Measurements from ENCODE around the gene SIGLEC7.
"Not testable (repeated sequence)": the region's sequence is repeated elsewhere in the genome, so short reads cannot be mapped to it uniquely, and the experiment has no call there.

The SIGLEC7 gene

DNA sequence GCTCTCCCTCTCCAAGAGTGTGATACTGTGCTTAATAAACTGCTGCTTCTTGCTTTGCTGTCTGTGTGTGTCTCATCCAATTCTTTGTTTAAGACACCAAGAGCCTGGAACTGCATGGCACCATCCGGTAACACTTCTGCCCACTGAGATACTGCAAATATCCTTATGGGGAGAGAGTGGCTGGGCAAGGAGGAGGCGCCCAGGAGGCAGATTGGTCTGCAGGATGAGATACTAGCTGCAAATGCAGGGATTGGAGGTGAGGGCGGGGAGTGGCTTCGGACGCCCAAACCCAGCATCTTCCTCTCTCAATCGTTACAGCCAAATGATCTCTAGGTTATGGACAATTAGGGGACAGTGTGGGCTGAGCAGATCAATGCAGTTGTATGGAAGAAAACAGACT is 1.7 kb upstream of the SIGLEC7 start:
- no peak for DNase-seq

DNA sequence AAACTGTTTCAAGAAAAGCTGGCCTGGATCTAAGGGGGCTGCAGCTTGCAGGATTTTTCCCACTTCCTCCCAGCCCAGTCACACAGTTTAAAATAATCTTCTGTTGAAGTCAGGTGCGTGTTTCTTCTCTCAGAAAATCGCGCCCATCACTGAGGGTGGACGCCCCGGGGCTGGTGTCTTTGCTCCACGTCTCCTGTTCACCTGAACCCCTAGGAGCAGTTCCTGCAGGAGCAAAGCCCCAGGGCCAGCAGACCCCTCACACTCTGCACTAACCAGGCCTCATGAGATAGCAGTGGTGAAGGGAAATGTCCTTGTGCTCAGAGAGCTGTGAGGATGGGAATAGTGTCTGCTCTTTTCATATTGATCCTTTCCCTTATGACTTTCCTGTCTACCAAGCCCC is 920 bp upstream of the SIGLEC7 start:
- no peak for DNase-seq

DNA sequence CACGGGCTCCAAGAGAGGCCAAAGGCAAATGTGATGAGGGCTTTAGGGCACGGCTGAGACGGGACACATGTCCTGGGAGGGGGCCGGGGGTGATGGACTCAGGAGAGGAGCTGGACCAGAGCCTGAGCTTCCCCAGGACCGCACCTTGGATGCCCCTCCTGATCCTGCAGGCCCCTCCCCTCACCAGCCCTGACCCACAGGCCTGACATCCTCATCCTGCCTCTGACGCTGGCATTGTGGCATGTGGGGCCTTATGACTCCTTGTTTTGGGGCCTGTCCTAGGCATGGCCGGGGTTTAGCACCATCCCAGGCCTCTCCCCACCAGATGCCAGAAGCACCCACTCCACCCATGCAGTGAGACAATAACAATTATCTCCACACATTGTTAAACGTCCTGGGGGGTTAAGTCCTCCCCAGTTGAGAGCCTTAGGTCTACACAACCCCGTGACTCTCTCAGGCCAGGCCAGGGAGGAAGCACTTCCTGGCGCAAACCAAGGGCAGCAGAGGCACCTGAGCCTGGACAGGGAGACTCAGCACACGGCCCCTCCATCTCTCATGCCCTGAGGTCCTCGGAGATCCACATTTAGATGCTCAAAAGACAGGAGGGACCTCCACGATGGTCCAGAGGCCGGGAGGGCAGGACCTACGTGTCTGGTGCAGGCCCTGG is 841 bp downstream of the SIGLEC7 start:
- DNase-seq, result not testable (repeated sequence)

DNA sequence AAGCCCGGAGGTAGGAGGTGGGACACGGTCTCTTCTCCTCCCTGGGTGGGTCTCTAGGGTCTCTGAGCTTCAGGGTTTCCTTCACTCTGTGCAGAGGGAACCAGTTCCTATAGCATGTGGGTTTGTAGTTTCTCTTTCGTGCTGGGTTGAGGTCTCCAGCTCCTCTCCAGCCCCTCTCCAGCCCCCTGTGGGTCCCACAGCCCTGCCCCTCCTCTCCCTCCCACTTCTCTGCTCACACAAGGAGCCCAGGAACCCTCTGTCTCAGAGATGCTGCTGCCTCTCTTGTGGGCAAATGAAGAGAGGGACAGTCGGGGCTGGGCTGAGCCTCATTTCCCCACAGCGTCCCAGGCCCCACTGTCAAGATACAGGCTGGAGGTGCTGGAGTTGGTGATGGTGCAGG is 1.4 kb downstream of the SIGLEC7 start:
- no peak for DNase-seq

DNA sequence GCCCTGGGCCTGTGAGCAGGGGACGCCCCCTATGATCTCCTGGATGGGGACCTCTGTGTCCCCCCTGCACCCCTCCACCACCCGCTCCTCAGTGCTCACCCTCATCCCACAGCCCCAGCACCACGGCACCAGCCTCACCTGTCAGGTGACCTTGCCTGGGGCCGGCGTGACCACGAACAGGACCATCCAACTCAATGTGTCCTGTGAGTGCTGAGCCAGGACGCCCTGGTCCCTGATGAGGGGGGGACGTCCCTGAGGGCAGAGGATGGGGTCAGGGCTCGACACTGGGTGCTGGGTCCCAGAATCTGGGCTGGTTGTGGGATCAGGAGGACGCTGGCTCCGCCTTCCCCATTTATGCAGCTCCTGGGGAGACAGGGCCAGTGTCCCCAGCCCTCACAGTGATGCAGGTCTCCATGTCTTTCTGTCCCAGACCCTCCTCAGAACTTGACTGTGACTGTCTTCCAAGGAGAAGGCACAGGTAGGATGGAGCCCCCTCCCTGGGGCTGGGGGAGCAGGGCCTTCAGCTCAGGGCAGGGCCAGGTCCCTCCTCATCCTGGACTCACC is 2.5 kb downstream of the SIGLEC7 start:
- DNase-seq, result no peak

DNA sequence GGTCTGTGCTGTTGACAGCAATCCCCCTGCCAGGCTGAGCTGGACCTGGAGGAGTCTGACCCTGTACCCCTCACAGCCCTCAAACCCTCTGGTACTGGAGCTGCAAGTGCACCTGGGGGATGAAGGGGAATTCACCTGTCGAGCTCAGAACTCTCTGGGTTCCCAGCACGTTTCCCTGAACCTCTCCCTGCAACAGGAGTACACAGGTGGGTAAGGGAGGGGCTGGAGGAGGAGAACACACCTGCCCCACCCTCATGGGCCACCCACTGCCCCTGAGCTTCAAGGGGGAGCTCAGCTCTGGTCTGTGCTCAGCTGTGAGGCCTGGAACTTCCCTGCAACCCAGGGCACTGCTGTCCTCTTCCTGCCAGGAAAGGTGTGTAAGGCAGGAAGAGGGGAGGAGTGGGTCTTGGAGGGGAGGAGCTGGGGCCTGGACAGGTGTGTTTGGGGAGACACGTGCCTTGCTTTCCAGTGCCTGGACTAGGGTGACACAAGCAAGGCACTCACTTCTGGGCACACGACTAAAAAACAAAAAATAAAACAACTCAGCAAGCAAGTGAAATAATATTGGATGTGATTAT is 3.9 kb downstream of the SIGLEC7 start:
- DNase-seq, result no peak

DNA sequence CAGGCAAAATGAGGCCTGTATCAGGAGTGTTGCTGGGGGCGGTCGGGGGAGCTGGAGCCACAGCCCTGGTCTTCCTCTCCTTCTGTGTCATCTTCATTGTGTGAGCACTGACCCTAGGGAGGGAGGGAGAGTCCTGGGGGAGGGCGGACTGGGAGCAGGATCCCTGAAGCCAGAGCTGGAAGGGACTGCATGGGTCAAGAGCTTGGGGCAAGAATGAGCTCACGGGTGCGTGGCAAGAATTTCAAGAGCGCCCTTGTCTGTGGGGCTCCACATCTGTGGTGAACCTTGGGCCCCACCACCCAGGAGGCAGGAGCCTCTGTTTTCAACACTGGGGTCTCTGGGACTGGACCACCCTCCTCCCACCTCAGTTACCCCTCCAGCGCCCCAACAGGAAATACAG is 4.7 kb downstream of the SIGLEC7 start:
- DNase-seq, result no peak

DNA sequence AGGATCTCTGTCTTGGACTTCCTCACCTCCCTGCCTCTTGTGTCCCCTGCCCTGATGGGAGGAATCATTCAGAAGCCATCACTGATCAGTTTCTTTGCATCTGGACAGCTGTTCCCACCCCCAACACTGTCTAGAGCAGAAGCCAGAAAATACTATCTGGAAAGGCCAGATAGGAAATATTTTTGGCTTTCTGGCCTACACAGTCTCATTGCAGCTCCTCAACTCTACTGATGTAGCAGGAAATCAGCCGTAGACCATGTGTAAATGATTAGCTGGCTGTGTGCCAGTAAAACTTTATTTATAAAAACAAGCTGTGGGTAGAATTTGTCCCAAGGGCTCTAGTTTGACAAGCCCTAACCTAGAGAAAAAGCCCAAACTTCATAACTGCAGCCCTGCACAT is 5.6 kb downstream of the SIGLEC7 start:
- DNase-seq, result no peak

DNA sequence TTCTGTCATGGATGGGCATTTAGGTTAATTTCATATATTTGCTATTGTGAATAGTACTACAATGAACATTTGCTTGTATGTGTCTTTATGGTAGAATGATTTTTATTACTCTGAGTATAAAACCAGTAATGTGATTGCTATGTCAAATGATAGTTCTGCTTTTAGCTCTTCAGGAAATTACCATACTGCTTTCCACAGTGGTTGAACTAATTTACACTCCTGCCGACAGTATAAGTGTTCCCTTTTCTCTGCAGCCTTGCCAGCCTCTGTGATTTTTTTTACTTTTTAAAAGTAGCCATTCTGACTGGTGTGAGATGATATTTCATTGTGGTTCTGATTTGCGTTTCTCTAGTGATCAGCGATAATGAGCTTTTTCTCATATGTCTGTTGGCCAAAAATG is 6.5 kb downstream of the SIGLEC7 start:
- no peak for DNase-seq

DNA sequence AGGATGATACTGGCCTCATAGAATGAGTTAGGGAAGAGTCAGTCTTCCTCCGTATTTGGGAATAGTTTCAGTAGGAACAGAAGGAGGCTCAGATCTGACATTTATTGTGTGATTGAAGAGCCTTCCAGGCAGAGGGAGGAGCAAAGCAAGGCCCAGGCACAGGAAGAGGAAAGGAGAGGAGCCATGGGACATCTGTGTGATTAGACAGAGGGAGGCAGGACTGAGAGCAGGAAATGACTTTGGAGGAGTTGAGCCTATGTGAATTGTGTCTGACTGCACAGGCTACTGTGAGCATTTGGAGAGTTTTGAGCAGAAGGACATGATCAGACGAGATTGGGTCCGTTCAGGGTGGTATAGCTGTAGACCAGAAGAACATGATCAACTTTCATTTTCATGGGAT is 8.5 kb downstream of the SIGLEC7 start:
- no peak for DNase-seq

DNA sequence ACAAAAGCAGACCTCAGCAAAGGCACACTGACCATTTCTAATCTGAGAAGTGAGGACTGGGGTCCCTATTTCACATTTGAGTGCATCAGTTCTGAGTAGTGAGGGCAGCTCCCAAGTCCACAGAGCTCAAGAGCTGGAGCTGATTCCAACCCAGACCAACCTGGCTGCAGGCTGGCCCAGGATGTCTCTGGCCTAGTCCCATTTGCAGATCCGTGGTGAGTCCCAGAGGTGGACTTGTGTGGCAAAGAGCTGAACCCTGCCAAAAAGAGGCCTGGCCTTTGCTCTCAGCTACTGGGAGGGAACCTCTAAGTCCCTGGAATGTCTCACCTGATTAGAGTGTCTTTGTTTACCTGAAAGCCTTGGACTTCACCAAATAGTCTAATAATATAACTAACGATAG is 14.6 kb downstream of the SIGLEC7 start:
- DNase-seq, result no peak

DNA sequence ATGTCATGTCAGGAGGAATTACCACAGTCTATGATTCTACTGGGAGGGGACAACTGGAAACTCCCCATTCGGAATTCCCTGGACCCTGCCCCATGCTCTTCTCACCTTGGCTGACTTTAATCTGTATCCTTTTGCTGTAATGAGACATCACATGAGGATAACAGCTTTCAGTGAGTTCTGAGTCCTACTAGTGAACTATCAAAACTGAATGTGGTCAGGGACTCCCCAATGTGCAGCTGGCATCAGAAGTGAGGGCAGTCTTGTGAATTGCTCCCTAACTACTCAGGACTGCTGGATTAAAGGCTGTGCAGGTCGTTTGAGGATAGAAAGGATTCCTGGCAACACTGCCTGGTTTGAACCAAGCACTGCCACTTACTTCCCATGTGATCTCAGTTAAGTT is 15.2 kb downstream of the SIGLEC7 start:
- DNase-seq, result no peak

DNA sequence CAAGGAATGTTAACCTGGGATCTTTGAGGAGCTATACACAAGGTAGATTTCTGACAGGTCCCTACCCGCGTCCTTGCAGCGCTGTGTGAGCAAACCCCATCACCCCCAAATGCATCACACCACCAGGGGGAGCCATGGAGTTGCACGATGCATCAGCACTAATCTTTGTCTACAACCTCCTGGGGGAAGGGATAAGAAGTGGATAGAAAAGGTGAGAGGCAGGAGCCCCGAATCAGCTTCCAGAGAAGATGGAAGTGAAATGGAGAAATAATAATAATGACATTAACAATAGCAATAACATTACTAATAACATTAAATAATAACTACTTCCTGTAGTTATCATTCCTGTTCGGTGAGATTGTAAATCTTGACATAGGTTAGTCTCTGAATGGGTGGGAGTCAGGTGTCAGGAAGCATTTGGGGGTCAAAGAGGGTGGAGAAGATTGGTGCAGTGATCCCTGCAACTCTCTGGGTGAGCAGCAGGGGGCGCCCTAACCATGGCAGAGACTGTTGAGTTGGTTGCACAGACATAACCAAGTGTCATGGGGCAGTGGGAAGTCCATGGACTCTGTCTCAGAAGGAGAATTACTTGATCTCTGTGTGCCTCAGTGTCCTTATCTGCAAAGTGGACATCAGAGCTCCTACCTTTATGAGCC is 16.5 kb downstream of the SIGLEC7 start:
- peak; percentile 71 for DNase-seq

DNA sequence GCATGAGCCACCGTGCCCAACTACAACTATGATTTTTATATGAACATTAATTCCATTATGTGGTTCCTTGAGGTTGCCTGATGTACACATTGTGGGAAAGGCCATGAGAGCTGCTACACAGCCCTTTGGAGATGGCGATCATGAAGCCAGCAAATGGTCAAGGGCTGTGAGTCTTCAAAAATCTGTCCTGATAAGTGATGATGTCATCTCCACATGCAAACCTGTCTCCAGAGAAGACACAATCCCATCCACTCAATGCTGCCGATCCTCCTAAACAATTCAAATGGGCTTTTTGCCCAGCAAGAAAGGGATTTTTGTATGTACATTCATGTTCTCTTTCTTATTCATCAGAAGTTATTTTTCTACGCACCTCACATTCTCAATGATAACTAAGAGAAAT is 17.6 kb downstream of the SIGLEC7 start:
- no peak for DNase-seq

DNA sequence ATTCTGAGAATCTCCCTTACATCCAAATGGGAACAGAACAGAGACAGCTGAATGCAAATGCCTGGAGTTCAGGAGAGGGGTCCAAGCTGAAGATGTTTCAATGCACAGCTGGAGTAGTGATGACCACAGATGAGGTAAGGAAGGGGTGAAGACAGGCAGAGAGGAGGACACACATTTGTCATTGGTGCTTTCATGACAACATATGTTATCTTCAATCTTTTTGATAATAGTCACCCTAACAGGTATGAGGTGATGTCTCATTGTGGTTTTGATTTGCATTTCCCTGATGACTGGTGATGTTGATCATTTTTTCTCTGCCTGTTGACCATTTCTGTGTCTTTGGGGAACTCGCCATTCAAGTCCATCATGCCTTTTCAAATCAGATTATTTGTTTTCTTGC is 19.2 kb downstream of the SIGLEC7 start:
- DNase-seq, result no peak

DNA sequence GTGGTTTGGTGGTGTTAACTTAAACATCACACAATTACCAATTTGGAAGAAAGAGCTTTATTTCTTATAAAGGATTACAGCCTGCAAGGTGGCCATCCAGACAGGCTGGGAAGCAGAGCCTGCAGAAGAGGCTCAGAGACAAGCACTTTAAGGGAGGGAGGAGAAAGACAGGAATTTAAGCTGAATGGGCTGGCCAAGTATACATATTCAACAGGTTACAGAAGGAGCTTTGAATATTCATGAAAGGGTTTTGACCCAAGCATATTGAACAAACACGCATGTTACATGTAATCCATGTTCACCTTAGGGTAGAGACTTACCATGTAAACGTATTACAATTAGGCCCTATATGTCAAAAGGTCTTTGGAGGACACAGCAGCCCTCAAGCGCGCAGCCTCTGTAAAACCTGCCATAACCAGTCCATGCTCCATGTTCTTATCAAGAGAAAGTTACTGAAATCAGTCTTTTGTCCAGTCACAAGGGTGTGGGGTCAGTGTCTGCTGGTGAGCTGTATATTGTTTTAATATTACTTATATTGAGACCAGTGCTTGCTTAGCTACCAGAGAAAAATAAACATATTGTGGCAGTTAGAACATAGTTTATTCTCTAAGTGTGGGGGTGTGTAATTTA is 19.9 kb downstream of the SIGLEC7 start:
- no peak for DNase-seq

DNA sequence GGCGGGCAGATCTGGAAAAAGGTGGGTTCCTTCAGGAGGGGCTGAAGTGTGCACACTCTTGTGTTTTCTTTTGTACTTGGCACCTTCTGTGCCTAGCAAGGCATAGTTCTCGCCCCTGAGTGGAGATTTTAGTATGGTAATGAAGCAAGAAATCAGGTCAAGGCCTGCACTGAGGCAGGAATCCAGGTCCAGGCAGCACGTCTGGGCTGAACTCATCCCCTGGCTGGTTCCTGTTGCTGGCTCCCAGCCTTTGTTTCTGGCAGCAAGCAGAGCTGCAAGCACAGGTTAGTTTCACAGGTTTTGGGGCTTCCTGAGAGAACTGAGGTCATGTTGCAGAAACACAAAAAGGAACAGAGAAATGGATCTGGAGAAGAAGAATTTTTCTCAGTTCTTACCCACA is 21.2 kb downstream of the SIGLEC7 start:
- no peak for DNase-seq

DNA sequence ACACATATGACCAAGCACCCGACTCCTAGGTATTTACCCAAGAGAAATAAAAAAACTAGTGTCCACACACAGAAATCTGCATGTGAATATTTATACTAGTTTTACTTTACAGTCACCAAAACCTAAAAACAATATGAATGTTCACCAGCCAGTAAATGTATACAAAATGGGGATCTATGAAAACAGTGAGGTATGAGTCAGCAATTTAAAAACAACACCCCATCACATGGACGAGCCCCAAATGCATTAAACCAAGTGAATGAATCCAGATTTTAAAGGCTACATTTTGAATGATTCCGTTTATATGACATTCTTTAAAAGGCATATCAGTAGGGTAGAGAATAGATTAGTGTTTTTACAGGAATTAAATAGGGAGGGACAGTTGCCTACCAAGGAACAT is 22.1 kb downstream of the SIGLEC7 start:
- no peak for DNase-seq

DNA sequence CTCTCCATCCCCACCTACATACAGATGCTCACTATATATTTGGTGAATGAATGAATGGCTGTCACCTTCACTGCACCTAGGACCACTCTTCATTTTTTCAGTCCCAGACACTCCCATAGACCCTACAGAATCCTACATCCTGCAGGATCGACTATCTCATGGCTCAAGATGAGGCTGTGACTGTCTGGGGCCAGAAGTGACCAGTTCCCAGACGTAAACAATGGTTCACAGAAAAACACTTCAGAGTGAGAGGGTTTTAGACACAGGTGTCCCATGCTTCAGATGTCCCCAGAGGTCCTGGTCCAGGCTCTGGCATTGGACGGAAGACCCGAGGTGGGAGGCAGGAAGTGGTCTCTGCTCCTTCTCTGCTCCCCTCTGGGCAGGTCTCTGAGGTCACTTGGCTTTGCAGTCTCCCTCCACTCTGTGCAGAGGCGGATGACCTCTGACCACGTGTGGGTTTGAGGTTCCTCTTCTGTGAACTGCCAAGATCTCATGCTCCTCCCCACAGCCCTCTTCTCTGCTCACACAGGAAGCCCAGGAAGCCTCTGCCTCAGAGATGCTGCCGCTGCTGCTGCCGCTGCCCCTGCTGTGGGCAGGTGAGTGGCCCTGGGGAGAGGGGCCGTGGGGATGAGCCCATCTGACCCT is 24.9 kb downstream of the SIGLEC7 start:
- no peak for DNase-seq

DNA sequence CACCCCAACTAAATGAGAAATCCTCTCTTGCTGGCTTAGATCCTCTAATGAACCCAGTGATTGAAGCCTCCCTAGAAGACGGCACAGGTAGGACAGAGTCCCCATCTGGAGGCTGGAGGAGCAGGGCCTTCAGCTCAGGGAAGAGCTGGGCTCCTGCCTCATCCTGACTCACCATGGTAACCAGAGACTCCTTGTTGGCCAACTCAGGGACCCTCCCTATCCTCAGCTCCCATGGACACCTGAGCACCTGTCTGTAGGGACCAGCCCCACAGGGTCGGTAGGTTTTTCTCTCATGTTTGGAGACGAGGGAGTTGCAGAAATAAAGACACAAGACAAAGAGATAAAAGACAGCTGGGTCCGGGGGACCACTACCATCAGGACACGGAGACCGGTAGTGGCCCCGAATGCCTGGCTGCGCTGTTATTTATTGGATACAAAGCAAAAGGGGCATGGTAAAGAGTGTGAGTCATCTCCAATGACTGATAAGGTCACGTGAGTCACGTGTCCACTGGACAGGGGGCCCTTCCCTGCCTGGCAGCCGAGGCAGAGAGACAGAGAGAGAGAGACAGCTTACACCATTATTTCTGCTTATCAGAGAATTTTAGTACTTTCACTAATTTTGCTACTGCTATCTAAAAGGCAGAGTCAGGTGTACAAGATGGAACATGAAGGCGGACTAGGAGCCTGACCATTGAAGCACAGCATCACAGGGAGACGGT is 26.6 kb downstream of the SIGLEC7 start:
- DNase-seq, result no peak

DNA sequence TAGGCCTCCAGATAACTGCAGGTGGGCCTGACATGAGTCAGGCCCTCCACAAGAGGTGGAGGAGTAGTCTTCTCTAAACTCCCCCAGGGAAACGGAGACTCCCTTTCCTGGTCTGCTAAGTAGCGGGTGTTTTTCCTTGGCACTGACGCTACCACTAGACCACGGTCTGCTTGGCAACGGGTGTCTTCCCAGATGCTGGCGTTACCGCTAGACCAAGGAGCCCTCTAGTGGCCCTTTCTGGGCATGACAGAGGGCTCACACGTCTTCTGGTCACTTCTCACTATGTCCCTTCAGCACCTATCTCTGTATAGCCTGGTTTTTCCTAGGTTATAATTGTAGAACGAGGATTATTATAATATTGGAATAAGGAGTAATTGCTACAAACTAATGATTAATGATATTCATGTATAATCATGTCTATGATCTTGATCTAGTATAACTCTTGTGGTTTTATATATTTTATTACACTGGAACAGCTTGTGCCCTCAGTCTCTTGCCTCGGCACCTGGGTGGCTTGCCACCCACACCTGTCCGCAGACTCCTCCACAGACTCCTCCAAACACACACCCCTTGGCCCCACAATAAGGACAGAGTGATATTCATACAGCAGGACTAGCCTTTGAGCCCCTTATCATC is 27.3 kb downstream of the SIGLEC7 start:
- DNase-seq, result peak; percentile 66

DNA sequence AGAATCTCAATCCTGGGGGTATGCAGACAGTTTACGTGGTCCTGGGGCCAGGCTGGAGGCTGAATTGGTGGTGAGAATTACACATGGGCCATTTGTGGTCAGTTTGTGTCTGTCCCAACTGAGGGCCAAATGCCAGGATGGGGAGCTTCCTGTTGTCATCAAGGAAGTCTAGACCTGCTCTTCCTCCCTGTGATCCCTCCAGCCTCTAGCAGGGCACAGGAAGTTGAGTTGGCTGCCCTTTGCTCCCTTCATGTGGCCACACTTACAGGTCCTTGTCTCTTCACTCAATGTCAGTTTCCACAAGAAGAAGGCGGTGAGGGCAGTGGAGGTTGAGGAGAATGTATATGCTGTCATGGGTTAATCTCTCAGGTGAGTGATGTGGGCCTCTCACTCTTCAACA is 30.1 kb downstream of the SIGLEC7 start:
- DNase-seq, result no peak

Data from activated naive CD4-positive, alpha-beta T cell treated with Interleukin-2 at 50 U/mL for 16 hours (primary cell).